BLaER1 treated with 17β-estradiol and CSF1 and Interleukin-3, amounts not matched to agents 10 nM and 100 nM (cell line): Measurements from ENCODE around the gene PDGFD.

Experiments
- H3K27ac ChIP-seq, 11 experiments: shearing (Covaris generic); formaldehyde crosslinking; 2 replicates each; pipeline ENCODE4 v1.8.1; 2022
- H3K27me3 ChIP-seq, 11 experiments: shearing (Covaris generic); formaldehyde crosslinking; 2 replicates each; pipeline ENCODE4 v1.8.1; 2022
- H3K36me3 ChIP-seq, 11 experiments: shearing (Covaris generic); formaldehyde crosslinking; 2 replicates each; pipeline ENCODE4 v1.8.1; 2022
- H3K4me1 ChIP-seq, 10 experiments: shearing (Covaris generic); formaldehyde crosslinking; 2 replicates each; pipeline ENCODE4 v1.8.1; 2022
- H3K4me2 ChIP-seq, 11 experiments: shearing (Covaris generic); formaldehyde crosslinking; 2 replicates each; pipeline ENCODE4 v1.8.1; 2022
- H3K4me3 ChIP-seq, 10 experiments: shearing (Covaris generic); formaldehyde crosslinking; 2 replicates each; pipeline ENCODE4 v1.8.1; 2022
- H3K9ac ChIP-seq, 11 experiments: shearing (Covaris generic); formaldehyde crosslinking; 2 replicates each; pipeline ENCODE4 v1.8.1; 2022
- H3K9me3 ChIP-seq, 11 experiments: shearing (Covaris generic); formaldehyde crosslinking; replicated peaks in 1 of 11; 2 replicates each; pipeline ENCODE4 v1.8.1; 2022
- H4K20me1 ChIP-seq, 11 experiments: shearing (Covaris generic); formaldehyde crosslinking; 2 replicates each; pipeline ENCODE4 v1.8.1; 2022
- Cebpa-rat ChIP-seq, 11 experiments: shearing (Covaris generic); IDR thresholded peaks; 2 replicates each; pipeline ENCODE4 v1.8.1; 2022

Gene PDGFD

DNA sequence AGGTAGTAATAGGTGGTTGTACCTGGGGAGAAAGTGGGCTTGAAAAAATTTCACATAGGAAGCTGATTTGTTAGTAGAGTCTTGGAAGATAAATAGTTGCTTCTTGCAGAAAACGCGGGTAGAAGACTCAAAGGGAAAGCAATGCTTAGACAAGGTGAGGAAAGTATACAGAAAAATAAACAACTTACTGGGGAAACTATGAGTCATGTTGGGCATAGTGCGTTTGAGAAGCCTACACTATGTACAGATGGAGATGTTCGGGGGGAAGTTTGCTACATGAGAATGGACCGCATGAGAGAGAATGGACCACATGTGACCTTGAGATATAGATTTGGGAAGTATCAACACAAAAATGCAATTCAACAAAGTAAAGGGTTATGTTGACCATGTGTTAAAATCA lies 214.2 kb downstream of the PDGFD start:
- TF ChIP-seq Cebpa-rat (IDR thresholded peaks at IDR 0.05): no peak
- no peak overlapping the region for H3K4me2 ChIP-seq
- no peak overlapping the region for H3K9ac ChIP-seq
- H4K20me1 ChIP-seq: no peaks in the 10 kb centered on the region
- peaks cover 0 to 4% (median 0%) of the 10 kb centered on the region in 10 experiments; a peak in 1 of 20 replicates for H3K4me1 ChIP-seq
- no peaks in the 10 kb centered on the region for H3K36me3 ChIP-seq
- no peak overlapping the region for H3K4me3 ChIP-seq
- H3K27ac ChIP-seq: no peak overlapping the region
- no peaks in the 10 kb centered on the region for H3K27me3 ChIP-seq
- H3K9me3 ChIP-seq: no peaks in the 10 kb centered on the region

GRCh38 chr11:103948187-103948763 lies 215.7 kb downstream of the PDGFD start:
- Histone ChIP-seq H3K4me1 (peaks cover 0 to 4% (median 0%) of the 10 kb centered on the region in 10 experiments; a peak in 1 of 20 replicates), H3K27ac (no peak overlapping the region)

GRCh38 chr11:103947546-103947919 lies 216.4 kb downstream of the PDGFD start:
- H3K4me2 ChIP-seq: no peak overlapping the region
- peaks cover 0 to 4% (median 0%) of the 10 kb centered on the region in 10 experiments; a peak in 1 of 20 replicates for H3K4me1 ChIP-seq
- no peaks in the 10 kb centered on the region for H3K27me3 ChIP-seq
- no peak for TF ChIP-seq Cebpa-rat (IDR thresholded peaks at IDR 0.05)
- no peaks in the 10 kb centered on the region for H3K36me3 ChIP-seq
- no peak overlapping the region for H3K4me3 ChIP-seq
- no peaks in the 10 kb centered on the region for H3K9me3 ChIP-seq
- no peak overlapping the region for H3K27ac ChIP-seq
- no peaks in the 10 kb centered on the region for H4K20me1 ChIP-seq
- H3K9ac ChIP-seq: no peak overlapping the region

More at GRCh38 chr11:103948187-103948763, 215.7 kb downstream of the PDGFD start:
- H3K27me3 ChIP-seq: no peaks in the 10 kb centered on the region
- no peaks in the 10 kb centered on the region for H3K36me3 ChIP-seq
- no peak overlapping the region for H3K4me3 ChIP-seq
- H3K4me2 ChIP-seq: no peak overlapping the region
- H3K9me3 ChIP-seq: no peaks in the 10 kb centered on the region
- no peak for TF ChIP-seq Cebpa-rat (IDR thresholded peaks at IDR 0.05)
- no peaks in the 10 kb centered on the region for H4K20me1 ChIP-seq
- H3K9ac ChIP-seq: no peak overlapping the region

DNA sequence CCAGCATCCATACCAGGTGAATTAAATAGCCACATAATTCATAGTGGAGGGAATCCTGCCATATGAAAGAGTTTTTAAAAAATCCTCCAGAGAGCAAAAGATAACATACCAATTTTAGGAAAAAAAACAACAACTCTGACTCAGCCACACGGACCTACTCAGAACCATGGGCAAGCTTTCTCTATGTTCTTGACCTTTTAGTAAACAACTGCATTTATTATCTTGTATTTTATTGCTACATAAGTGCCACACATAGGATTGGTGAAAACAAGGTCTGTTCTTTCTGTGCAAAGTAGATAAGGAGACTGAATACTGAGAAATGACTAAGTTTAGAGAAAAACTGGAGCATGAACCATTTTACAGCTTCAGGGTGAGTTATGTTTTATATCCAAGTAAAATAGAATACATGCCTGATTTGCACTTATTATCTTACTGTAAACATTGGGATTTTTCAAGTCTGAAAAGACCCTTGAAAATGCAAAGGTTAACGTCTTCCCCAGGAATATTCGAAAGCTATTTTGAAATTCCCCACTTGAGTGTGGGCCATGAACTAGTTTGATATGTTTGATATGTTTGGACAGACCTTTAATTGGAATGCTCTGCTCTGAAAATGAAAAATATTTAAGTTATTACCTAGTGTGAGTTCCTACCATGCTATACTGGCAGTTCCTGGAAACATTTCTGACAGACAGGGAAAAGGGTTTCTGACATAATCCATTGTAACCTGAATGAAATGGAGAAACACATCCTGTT lies 217.0 kb downstream of the PDGFD start:
- Histone ChIP-seq H3K4me1 (peaks cover 0 to 4% (median 0%) of the 10 kb centered on the region in 10 experiments; a peak in 1 of 20 replicates), H3K4me3 (no peak overlapping the region), H3K27me3 (no peaks in the 10 kb centered on the region), H3K27ac (no peak overlapping the region), H4K20me1 (no peaks in the 10 kb centered on the region), H3K9ac (no peak overlapping the region), H3K9me3 (no peaks in the 10 kb centered on the region), H3K36me3 (no peaks in the 10 kb centered on the region), H3K4me2 (no peak overlapping the region)
- TF ChIP-seq Cebpa-rat (IDR thresholded peaks at IDR 0.05): no peak

DNA sequence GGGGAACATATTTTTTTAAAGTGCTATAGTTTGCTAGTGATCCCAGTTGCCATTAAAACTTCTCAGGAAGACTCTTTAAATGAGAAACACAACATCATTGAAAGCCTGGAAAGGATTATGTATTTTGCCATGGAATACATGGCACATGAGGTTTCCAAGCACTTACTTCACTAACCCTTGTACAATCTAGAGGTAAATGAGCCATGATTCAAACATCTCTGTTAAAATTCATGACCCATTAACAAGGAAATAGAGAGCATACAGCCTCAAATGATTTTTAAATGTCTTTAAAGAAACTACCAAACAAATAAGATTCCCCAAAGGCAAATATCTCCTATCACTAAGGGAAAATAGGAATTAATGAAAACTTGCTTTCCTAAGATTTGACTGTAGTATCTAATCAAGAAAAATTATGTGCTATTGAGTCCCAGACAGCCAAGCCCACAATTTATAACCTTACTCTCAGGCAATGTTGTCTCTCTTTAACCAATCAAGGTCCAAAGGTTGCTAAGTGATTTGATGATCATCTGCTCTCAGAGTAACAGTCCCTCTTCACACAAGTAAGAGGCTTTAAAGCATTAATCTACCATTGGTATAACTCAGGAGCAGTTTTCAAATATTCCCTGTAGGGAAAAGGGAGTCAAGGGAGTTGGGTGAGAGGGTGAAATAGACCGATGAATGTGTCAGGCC lies 219.6 kb downstream of the PDGFD start:
- Histone ChIP-seq H3K9ac (no peak overlapping the region), H3K27me3 (no peaks in the 10 kb centered on the region; a peak in 1 of 22 replicates), H3K9me3 (no peaks in the 10 kb centered on the region), H3K27ac (no peak overlapping the region), H4K20me1 (no peaks in the 10 kb centered on the region), H3K4me3 (no peak overlapping the region), H3K36me3 (no peaks in the 10 kb centered on the region), H3K4me1 (peaks cover 0 to 4% (median 0%) of the 10 kb centered on the region in 10 experiments; a peak in 1 of 20 replicates), H3K4me2 (no peak overlapping the region)
- no peak for TF ChIP-seq Cebpa-rat (IDR thresholded peaks at IDR 0.05)

- H3K27me3 ChIP-seq: no peaks in the 10 kb centered on the region; a peak in 1 of 22 replicates
- H3K9me3 ChIP-seq: no peaks in the 10 kb centered on the region
- no peak overlapping the region for H3K4me2 ChIP-seq
- no peak for TF ChIP-seq Cebpa-rat (IDR thresholded peaks at IDR 0.05)
- no peak overlapping the region for H3K27ac ChIP-seq
- no peak overlapping the region for H3K4me3 ChIP-seq
- H3K36me3 ChIP-seq: no peaks in the 10 kb centered on the region
- peaks cover 0 to 2% (median 0%) of the 10 kb centered on the region in 10 experiments; a peak in 1 of 20 replicates for H3K4me1 ChIP-seq
- H4K20me1 ChIP-seq: no peaks in the 10 kb centered on the region
- H3K9ac ChIP-seq: no peak overlapping the region
Observed at GRCh38 chr11:103942646-103943045, 221.3 kb downstream of the PDGFD start.

GRCh38 chr11:103940551-103940950 lies 223.4 kb downstream of the PDGFD start:
- TF ChIP-seq Cebpa-rat (IDR thresholded peaks at IDR 0.05): no peak
- no peak overlapping the region for H3K4me2 ChIP-seq
- no peaks in the 10 kb centered on the region for H4K20me1 ChIP-seq
- no peak overlapping the region for H3K4me3 ChIP-seq
- H3K9me3 ChIP-seq: no peaks in the 10 kb centered on the region
- no peaks in the 10 kb centered on the region for H3K36me3 ChIP-seq
- H3K9ac ChIP-seq: no peak overlapping the region
- no peak overlapping the region for H3K27ac ChIP-seq
- H3K4me1 ChIP-seq: no peaks in the 10 kb centered on the region
- H3K27me3 ChIP-seq: no peaks in the 10 kb centered on the region; a peak in 1 of 22 replicates

- Histone ChIP-seq H3K27me3 (no peaks in the 10 kb centered on the region; a peak in 1 of 22 replicates), H3K4me2 (no peak overlapping the region), H3K4me3 (no peak overlapping the region), H3K4me1 (no peaks in the 10 kb centered on the region), H3K9ac (no peak overlapping the region), H3K27ac (no peak overlapping the region), H3K9me3 (no peaks in the 10 kb centered on the region), H4K20me1 (no peaks in the 10 kb centered on the region), H3K36me3 (no peaks in the 10 kb centered on the region)
- no peak for TF ChIP-seq Cebpa-rat (IDR thresholded peaks at IDR 0.05)
Observed at GRCh38 chr11:103939694-103940093, 224.3 kb downstream of the PDGFD start.

GRCh38 chr11:103936059-103936458 lies 227.9 kb downstream of the PDGFD start:
- Histone ChIP-seq H3K4me2 (no peak overlapping the region), H3K9ac (no peak overlapping the region), H3K4me1 (no peaks in the 10 kb centered on the region), H3K4me3 (no peak overlapping the region), H3K27me3 (no peaks in the 10 kb centered on the region; a peak in 1 of 22 replicates), H3K9me3 (no peaks in the 10 kb centered on the region), H4K20me1 (no peaks in the 10 kb centered on the region), H3K27ac (no peak overlapping the region), H3K36me3 (no peaks in the 10 kb centered on the region)
- no peak for TF ChIP-seq Cebpa-rat (IDR thresholded peaks at IDR 0.05)
